NCI-H2196 treated with DMSO at 0.1 percent for 48 hours (cell line): ENCODE data around the gene PTPRB.

Experiments
- DNase-seq: peaks from one replicate; lab custom pipeline; 2025; ENCODE audit not compliant: unreplicated experiment; lab: John Stamatoyannopoulos, UW

The PTPRB gene

DNA sequence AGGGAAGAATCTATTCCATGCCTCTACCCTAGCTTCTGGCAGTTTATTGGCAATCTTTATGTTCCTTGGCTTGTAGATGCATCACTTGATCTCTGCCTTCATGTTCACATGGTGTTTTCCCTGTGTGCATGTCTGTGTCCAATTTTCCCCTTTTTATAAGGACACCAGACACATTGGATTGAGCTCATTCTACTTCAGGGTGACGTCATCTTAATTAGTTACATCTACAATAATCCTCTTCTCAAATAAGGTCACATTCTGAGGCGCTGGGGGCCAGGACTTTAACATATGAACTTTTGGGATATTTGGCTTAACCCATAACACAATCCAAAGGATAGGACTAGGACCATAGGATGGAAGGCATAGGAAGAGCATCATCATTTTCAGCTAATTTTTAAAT, 169.8 kb downstream of the PTPRB start:
- DNase-seq = no peak

DNA sequence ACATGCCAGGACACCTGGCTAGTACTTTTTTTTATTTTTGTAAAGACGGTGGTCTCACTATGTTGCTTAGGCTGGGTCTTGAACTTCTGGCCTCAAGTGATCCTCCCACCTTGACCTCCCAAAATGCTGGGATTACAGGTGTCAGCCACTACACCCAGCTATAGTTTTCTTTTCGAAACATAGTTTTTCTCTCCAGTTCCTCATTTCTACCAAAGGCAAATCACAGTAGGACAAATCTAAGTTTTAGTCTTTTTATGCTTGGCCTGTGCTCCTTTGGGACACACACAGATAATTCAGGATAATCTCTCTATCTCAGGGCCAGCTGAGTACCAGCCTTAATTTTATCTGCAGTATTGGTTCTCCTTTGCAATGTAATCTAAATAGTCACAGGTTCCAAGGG, 170.5 kb downstream of the PTPRB start:
- no peak for DNase-seq
